ENCODE measurements around the gene SP2.
A peak's percentile ranks its signal among the peaks of the same experiment; 100 is the strongest.

The SP2 gene

DNA sequence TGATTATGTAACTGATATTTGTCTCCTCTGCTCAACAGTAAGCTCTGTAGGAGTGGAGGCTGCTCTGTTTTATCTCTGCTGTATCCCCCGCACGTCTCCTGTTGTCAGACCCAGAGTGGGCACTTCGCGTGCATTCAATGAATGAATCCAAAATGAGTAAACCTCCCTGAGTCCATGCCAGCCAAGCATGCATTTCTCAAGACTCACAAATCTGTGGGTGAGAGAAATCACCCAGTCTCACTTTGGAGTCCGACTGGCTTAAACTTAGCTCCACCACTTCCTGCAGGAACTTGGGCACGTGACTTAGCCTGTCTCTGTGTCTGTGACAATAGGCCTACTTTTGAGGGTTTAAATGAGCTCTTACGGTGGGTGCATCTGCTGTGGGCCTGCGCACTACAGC lies 49.0 kb downstream of the SP2 start:
- Histone ChIP-seq H3K27ac (ENCODE audit: low read depth, low read length) (no peak overlapping the region), H3K4me1 (ENCODE audit: control insufficient read depth, low read depth, low read length) (peaks cover 2% of the 10 kb centered on the region), H3K4me2 (ENCODE audit: low read length) (no peak overlapping the region), H4K5ac (ENCODE audit: low read length) (no peak overlapping the region), H2BK15ac (replicated peaks; ENCODE audit: low read depth) (no peak overlapping the region), H2BK120ac (ENCODE audit: low read depth, low read length) (no peak overlapping the region), H3K79me1 (ENCODE audit: low read length) (no peaks in the 10 kb centered on the region), H3K4ac (ENCODE audit: low read depth, low read length) (no peak overlapping the region), H3K56ac (ENCODE audit: low read length) (no peak overlapping the region), H2AK5ac (ENCODE audit: low read length) (no peak overlapping the region), H2BK5ac (ENCODE audit: low read length) (no peak overlapping the region), H3K79me2 (ENCODE audit: control insufficient read depth, insufficient read depth, low read length) (no peaks in the 10 kb centered on the region), H3K4me3 (ENCODE audit: low read length) (no peak overlapping the region), H3K27me3 (ENCODE audit: insufficient read depth, low read length, poor library complexity) (no peaks in the 10 kb centered on the region), H4K8ac (ENCODE audit: low read depth, low read length) (no peak overlapping the region), H3K23ac (ENCODE audit: low read length) (no peak overlapping the region), H3K18ac (ENCODE audit: low read length) (no peak overlapping the region), H3K9ac (ENCODE audit: low read length) (no peak overlapping the region), H3K36me3 (ENCODE audit: control insufficient read depth, insufficient read depth, low read length) (no peaks in the 10 kb centered on the region)
- no CpG with 5 or more reads among the region's 8 CpGs for WGBS (ENCODE audit: extremely low coverage, insufficient coverage, low lambda C conversion rate)
- no peak for DNase-seq

DNA sequence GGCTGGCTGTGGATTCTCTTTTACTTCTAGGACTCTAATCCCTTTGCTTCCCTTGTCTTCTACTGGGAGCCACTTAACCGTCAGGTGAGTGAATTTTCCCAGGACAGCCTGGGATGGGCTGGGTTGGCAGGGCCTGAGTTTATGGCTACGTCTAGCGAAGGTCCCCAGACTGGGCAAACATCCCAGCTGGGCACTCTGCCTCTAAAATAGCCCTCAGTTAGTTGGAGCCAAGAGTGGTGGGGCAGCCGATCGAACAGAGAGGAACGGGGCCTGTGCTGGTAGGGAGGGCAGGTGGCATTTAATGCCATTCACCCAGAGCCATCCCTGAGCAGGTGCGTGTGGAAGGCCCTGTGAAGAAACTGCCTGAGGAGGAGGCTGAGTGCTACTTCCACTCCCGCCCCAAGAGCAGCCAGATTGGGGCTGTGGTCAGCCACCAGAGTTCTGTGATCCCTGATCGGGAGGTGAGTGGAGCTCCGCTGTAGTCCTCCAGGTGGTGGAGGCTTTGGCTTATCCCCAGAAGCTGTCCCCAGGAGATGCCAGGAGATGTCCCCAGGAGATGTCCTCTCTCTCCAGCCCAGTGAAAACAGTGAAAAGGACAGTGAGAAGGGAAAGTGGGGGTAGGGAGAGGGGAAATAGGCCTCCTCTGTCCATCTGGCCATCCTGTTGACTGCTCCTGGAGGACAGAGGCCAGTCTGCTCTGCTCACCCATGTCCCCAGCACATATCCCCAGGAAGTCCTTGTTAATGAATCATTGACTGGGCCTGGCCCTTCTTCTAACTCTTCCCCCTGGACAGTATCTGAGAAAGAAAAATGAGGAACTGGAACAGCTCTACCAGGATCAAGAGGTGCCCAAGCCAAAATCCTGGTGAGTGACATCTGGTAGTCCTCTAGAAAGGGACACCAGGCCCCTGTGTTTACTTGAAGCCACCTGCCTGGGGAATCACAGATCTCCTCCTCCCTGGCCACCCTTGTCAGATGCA lies 49.8 kb downstream of the SP2 start:
- DNase-seq = no peak
- no peak overlapping the region for H2BK5ac ChIP-seq (ENCODE audit: low read length)
- H3K36me3 ChIP-seq (ENCODE audit: control insufficient read depth, insufficient read depth, low read length) = no peaks in the 10 kb centered on the region
- no peak overlapping the region for H3K9ac ChIP-seq (ENCODE audit: low read length)
- no peaks in the 10 kb centered on the region for H3K79me1 ChIP-seq (ENCODE audit: low read length)
- no peak overlapping the region for H3K4ac ChIP-seq (ENCODE audit: low read depth, low read length)
- H2BK120ac ChIP-seq (ENCODE audit: low read depth, low read length) = no peak overlapping the region
- no peak overlapping the region for H3K27ac ChIP-seq (ENCODE audit: low read depth, low read length)
- H3K27me3 ChIP-seq (ENCODE audit: insufficient read depth, low read length, poor library complexity) = no peaks in the 10 kb centered on the region
- no peak overlapping the region for H2BK15ac ChIP-seq (replicated peaks; ENCODE audit: low read depth)
- no peak overlapping the region for H4K8ac ChIP-seq (ENCODE audit: low read depth, low read length)
- H3K18ac ChIP-seq (ENCODE audit: low read length) = no peak overlapping the region
- H3K56ac ChIP-seq (ENCODE audit: low read length) = no peak overlapping the region
- no peaks in the 10 kb centered on the region for H3K79me2 ChIP-seq (ENCODE audit: control insufficient read depth, insufficient read depth, low read length)
- H4K5ac ChIP-seq (ENCODE audit: low read length) = no peak overlapping the region
- no CpG with 5 or more reads among the region's 10 CpGs for WGBS (ENCODE audit: extremely low coverage, insufficient coverage, low lambda C conversion rate)
- H2AK5ac ChIP-seq (ENCODE audit: low read length) = no peak overlapping the region
- H3K4me1 ChIP-seq (ENCODE audit: control insufficient read depth, low read depth, low read length) = peaks cover 2% of the 10 kb centered on the region
- no peak overlapping the region for H3K23ac ChIP-seq (ENCODE audit: low read length)
- no peak overlapping the region for H3K4me3 ChIP-seq (ENCODE audit: low read length)
- no peak overlapping the region for H3K4me2 ChIP-seq (ENCODE audit: low read length)

DNA sequence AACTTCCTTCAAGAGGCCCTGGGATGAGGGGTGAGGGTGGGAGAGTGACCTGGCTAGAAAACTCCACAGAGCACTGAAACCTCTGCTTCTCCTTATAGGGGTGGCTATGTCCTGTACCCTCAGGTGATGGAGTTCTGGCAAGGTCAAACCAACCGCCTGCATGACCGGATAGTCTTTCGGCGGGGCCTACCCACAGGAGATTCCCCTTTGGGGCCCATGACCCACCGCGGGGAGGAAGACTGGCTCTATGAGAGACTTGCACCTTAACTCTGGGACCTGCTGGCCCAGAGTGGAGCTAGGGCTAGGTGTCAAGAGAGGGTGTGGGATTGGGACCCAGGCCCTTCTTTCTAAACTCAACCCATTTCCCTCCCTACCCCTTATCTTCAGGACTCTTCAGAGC lies 50.5 kb downstream of the SP2 start:
- no peak overlapping the region for H3K56ac ChIP-seq (ENCODE audit: low read length)
- no peak overlapping the region for H2BK15ac ChIP-seq (replicated peaks; ENCODE audit: low read depth)
- H2BK120ac ChIP-seq (ENCODE audit: low read depth, low read length) = no peak overlapping the region
- H3K27ac ChIP-seq (ENCODE audit: low read depth, low read length) = no peak overlapping the region
- no CpG with 5 or more reads among the region's 6 CpGs for WGBS (ENCODE audit: extremely low coverage, insufficient coverage, low lambda C conversion rate)
- no peak overlapping the region for H4K5ac ChIP-seq (ENCODE audit: low read length)
- no peaks in the 10 kb centered on the region for H3K36me3 ChIP-seq (ENCODE audit: control insufficient read depth, insufficient read depth, low read length)
- DNase-seq = no peak
- H2BK5ac ChIP-seq (ENCODE audit: low read length) = no peak overlapping the region
- H2AK5ac ChIP-seq (ENCODE audit: low read length) = no peak overlapping the region
- H3K4me3 ChIP-seq (ENCODE audit: low read length) = no peak overlapping the region
- no peak overlapping the region for H3K4ac ChIP-seq (ENCODE audit: low read depth, low read length)
- no peaks in the 10 kb centered on the region for H3K79me2 ChIP-seq (ENCODE audit: control insufficient read depth, insufficient read depth, low read length)
- H3K18ac ChIP-seq (ENCODE audit: low read length) = no peak overlapping the region
- no peak overlapping the region for H3K23ac ChIP-seq (ENCODE audit: low read length)
- no peaks in the 10 kb centered on the region for H3K79me1 ChIP-seq (ENCODE audit: low read length)
- no peaks in the 10 kb centered on the region for H3K27me3 ChIP-seq (ENCODE audit: insufficient read depth, low read length, poor library complexity)
- H3K4me1 ChIP-seq (ENCODE audit: control insufficient read depth, low read depth, low read length) = peaks cover 2% of the 10 kb centered on the region
- H4K8ac ChIP-seq (ENCODE audit: low read depth, low read length) = no peak overlapping the region
- no peak overlapping the region for H3K4me2 ChIP-seq (ENCODE audit: low read length)
- H3K9ac ChIP-seq (ENCODE audit: low read length) = no peak overlapping the region

DNA sequence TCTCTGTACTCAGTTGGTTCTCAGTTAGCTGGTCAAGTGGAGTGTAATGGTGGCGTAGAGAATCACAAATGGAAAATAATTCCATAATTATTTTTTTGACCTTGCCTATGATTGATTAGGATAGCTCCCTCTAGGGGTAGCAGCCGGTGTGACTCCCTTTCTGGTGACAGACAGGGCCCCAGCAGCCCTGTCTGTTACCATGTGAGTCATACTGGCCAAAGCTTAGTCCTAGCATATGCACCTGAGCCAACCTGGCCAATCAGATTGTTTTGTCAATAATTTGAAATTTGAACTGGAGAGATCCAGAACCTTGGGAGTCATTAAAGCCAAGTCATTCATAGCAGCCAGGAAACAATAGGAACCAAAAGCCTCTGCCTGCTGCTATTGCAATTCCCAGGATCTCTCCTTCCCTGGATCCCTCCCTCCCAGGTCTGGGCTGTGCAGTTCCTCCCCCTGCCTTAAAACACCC lies 50.9 kb downstream of the SP2 start:
- no peak overlapping the region for H3K9ac ChIP-seq (ENCODE audit: low read length)
- DNase-seq = peak; percentile 94
- no peaks in the 10 kb centered on the region for H3K79me1 ChIP-seq (ENCODE audit: low read length)
- H2AK5ac ChIP-seq (ENCODE audit: low read length) = no peak overlapping the region
- no peak overlapping the region for H4K8ac ChIP-seq (ENCODE audit: low read depth, low read length)
- H3K27me3 ChIP-seq (ENCODE audit: insufficient read depth, low read length, poor library complexity) = no peaks in the 10 kb centered on the region
- peaks cover 2% of the 10 kb centered on the region for H3K4me1 ChIP-seq (ENCODE audit: control insufficient read depth, low read depth, low read length)
- no peak overlapping the region for H4K5ac ChIP-seq (ENCODE audit: low read length)
- no CpG with 5 or more reads among the region's 2 CpGs for WGBS (ENCODE audit: extremely low coverage, insufficient coverage, low lambda C conversion rate)
- H3K27ac ChIP-seq (ENCODE audit: low read depth, low read length) = no peak overlapping the region
- no peak overlapping the region for H3K23ac ChIP-seq (ENCODE audit: low read length)
- H3K18ac ChIP-seq (ENCODE audit: low read length) = no peak overlapping the region
- H2BK5ac ChIP-seq (ENCODE audit: low read length) = no peak overlapping the region
- no peak overlapping the region for H3K4me2 ChIP-seq (ENCODE audit: low read length)
- no peak overlapping the region for H2BK120ac ChIP-seq (ENCODE audit: low read depth, low read length)
- H3K56ac ChIP-seq (ENCODE audit: low read length) = no peak overlapping the region
- no peak overlapping the region for H3K4ac ChIP-seq (ENCODE audit: low read depth, low read length)
- H3K79me2 ChIP-seq (ENCODE audit: control insufficient read depth, insufficient read depth, low read length) = no peaks in the 10 kb centered on the region
- H3K4me3 ChIP-seq (ENCODE audit: low read length) = no peak overlapping the region
- no peaks in the 10 kb centered on the region for H3K36me3 ChIP-seq (ENCODE audit: control insufficient read depth, insufficient read depth, low read length)
- H2BK15ac ChIP-seq (replicated peaks; ENCODE audit: low read depth) = no peak overlapping the region

DNA sequence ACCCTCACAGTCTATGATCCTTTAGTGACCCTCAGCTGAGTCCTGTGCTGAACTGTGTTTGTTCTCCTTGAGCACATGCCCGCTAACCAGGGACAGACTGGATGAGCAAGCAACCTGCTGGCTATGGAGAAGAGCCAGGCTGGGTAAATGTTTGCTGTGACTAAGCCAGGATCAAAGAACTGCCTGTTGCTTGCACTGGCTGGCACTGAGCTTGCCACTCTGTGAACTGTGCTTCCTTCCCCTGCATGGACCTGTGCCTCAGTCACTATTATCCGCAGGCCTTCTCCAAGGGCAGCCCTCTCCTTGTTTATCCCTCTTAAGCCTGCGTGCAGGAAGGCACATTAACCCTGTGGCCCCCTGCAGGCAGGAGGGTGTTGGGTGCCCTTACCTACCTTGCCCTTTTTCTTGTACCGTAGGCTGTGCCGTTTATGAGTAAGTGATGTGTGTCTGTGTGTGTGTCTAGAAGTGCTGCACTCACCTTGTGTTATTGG lies 52.7 kb downstream of the SP2 start:
- peak overlapping the region; percentile 1 for H3K56ac ChIP-seq (ENCODE audit: low read length)
- H4K5ac ChIP-seq (ENCODE audit: low read length) = no peak overlapping the region
- WGBS (ENCODE audit: extremely low coverage, insufficient coverage, low lambda C conversion rate) = no CpG with 5 or more reads among the region's 5 CpGs
- DNase-seq = no peak
- no peak overlapping the region for H3K4me3 ChIP-seq (ENCODE audit: low read length)
- H3K23ac ChIP-seq (ENCODE audit: low read length) = no peak overlapping the region
- H4K8ac ChIP-seq (ENCODE audit: low read depth, low read length) = no peak overlapping the region
- H3K79me2 ChIP-seq (ENCODE audit: control insufficient read depth, insufficient read depth, low read length) = no peaks in the 10 kb centered on the region
- no peak overlapping the region for H2BK5ac ChIP-seq (ENCODE audit: low read length)
- H3K27ac ChIP-seq (ENCODE audit: low read depth, low read length) = no peak overlapping the region
- H3K36me3 ChIP-seq (ENCODE audit: control insufficient read depth, insufficient read depth, low read length) = no peaks in the 10 kb centered on the region
- no peak overlapping the region for H2AK5ac ChIP-seq (ENCODE audit: low read length)
- H3K79me1 ChIP-seq (ENCODE audit: low read length) = no peaks in the 10 kb centered on the region
- H2BK120ac ChIP-seq (ENCODE audit: low read depth, low read length) = no peak overlapping the region
- H3K4ac ChIP-seq (ENCODE audit: low read depth, low read length) = no peak overlapping the region
- peaks cover 2% of the 10 kb centered on the region for H3K4me1 ChIP-seq (ENCODE audit: control insufficient read depth, low read depth, low read length)
- H3K4me2 ChIP-seq (ENCODE audit: low read length) = no peak overlapping the region
- no peak overlapping the region for H3K18ac ChIP-seq (ENCODE audit: low read length)
- no peaks in the 10 kb centered on the region for H3K27me3 ChIP-seq (ENCODE audit: insufficient read depth, low read length, poor library complexity)
- H2BK15ac ChIP-seq (replicated peaks; ENCODE audit: low read depth) = no peak overlapping the region
- no peak overlapping the region for H3K9ac ChIP-seq (ENCODE audit: low read length)

Measured in mesendoderm (in vitro differentiated cells).